K562 (cell line): ENCODE measurements around the gene CDK14. TPM values are rescaled to one million over a fixed set of nuclear protein-coding genes. Genes with fewer than 3 reads are reported as not detected.

Experiments
- ATAC-seq: fragments of 200-7000 bp; cut with Tn5 transposase; 3 replicates; pipeline ENCODE4 v1.9.1; 2020; ENCODE audit warnings: moderate library complexity
- BruUV-seq: library from RNA; stranded (reverse); fragments of 400-500 nt; replicated peaks from 2 replicates; lab custom pipeline; 2021; lab: Mats Ljungman, UMichigan
- CTCF ChIA-PET: fragments of 300-600 bp; formaldehyde crosslinking; extraction: SDS; loops from one replicate; lab custom pipeline; 2021; ENCODE audit warnings: low intra/inter-chr PET ratio; lab: Yijun Ruan, JAX
- POLR2A ChIA-PET: fragments of 300-600, 350-650 bp; sonication (Branson Sonifier 250); formaldehyde crosslinking; extraction: SDS; loops from one replicate; lab custom pipeline; 2021; ENCODE audit warnings: antibody characterized with exemption, inconsistent platforms; lab: Yijun Ruan, JAX
- DNase-seq, 4 experiments: peaks; one replicate each; pipeline versions ENCODE4 v3.0.0 to v3.0.0-alpha.2; 2011 to 2018; ENCODE audit warnings: low spot score in 3 of 4, mixed read lengths in 3 of 4; ENCODE audit errors: extremely low read depth in 1 of 4
- FAIRE-seq: peaks from 2 replicates; lab custom pipeline; 2011; peaks lifted over from hg19 to GRCh38; lab: Jason Lieb, UNC
- H2AFZ ChIP-seq: 2 replicates; pipeline ENCODE4 v1.6.0; 2011; ENCODE audit warnings: low read depth, low read length, control low read depth, inconsistent platforms
- H3K27ac ChIP-seq: fragments of 200-600 bp; 3 replicates; pipeline ENCODE4 v1.8.0; 2011; ENCODE audit warnings: low read depth, mild to moderate bottlenecking, control low read depth, inconsistent platforms, low read length, moderate library complexity, mixed read lengths; ENCODE audit errors: extremely low read depth
- H3K27me3 ChIP-seq, 2 experiments: fragments of 300-600 bp in 1 of 2; 2 replicates in 1 of 2; 3 replicates in 1 of 2; pipeline versions ENCODE4 v1.6.0 to v1.8.0; 2011; ENCODE audit warnings: inconsistent platforms in 2 of 2, low read length in 2 of 2, mild to moderate bottlenecking in 1 of 2, mixed read lengths in 1 of 2, moderate library complexity in 1 of 2; ENCODE audit not compliant: control insufficient read depth in 2 of 2, insufficient read depth in 2 of 2
- H3K36me3 ChIP-seq: fragments of 300-600 bp; 3 replicates; pipeline ENCODE4 v1.8.0; 2011; ENCODE audit warnings: mild to moderate bottlenecking, low read length, inconsistent platforms; ENCODE audit not compliant: control insufficient read depth, insufficient read depth
- H3K4me1 ChIP-seq, 2 experiments: fragments of 200-600 bp in 1 of 2; replicated peaks in 1 of 2; 2 replicates in 1 of 2; 3 replicates in 1 of 2; pipeline versions ENCODE4 v1.5.1 to v1.8.0; 2011; ENCODE audit warnings: inconsistent platforms in 2 of 2, low read length in 2 of 2, mild to moderate bottlenecking in 1 of 2, mixed read lengths in 1 of 2, moderate library complexity in 1 of 2; ENCODE audit not compliant: control insufficient read depth in 2 of 2, insufficient read depth in 2 of 2
- H3K4me2 ChIP-seq: 2 replicates; pipeline ENCODE4 v1.6.1; 2011; ENCODE audit warnings: low read length, control low read depth, inconsistent platforms, mixed read lengths; ENCODE audit not compliant: insufficient read depth
- H3K4me3 ChIP-seq: fragments of 200-600 bp; sonication (generic), shearing (Covaris generic); 2 replicates; pipeline ENCODE4 v1.5.1; 2016; ENCODE audit warnings: control low read depth, inconsistent platforms
- H3K79me2 ChIP-seq: fragments of 200-600 bp; 3 replicates; pipeline ENCODE4 v1.8.0; 2011; ENCODE audit warnings: low read length, inconsistent platforms; ENCODE audit not compliant: control insufficient read depth, insufficient read depth
- H3K9ac ChIP-seq, 2 experiments: 2 replicates each; pipeline versions ENCODE4 v1.6.0 to v1.6.1; 2011; ENCODE audit warnings: low read depth in 2 of 2, low read length in 2 of 2, control low read depth in 1 of 2, inconsistent platforms in 1 of 2, mild to moderate bottlenecking in 1 of 2, mixed read lengths in 1 of 2; ENCODE audit not compliant: insufficient read depth in 1 of 2
- H3K9me1 ChIP-seq: one replicate; pipeline ENCODE4 v1.6.0; 2011; ENCODE audit warnings: inconsistent platforms, mild to moderate bottlenecking, low read length, moderate library complexity; ENCODE audit not compliant: control insufficient read depth, insufficient read depth
- H3K9me3 ChIP-seq: replicated peaks from 2 replicates; pipeline ENCODE4 v1.5.1; 2011; ENCODE audit warnings: low read depth, low read length, inconsistent platforms; ENCODE audit not compliant: control insufficient read depth, insufficient read depth
- H4K20me1 ChIP-seq: replicated peaks from 2 replicates; pipeline ENCODE4 v1.6.1; 2011; ENCODE audit warnings: low read length, inconsistent platforms, mixed read lengths; ENCODE audit not compliant: control insufficient read depth, insufficient read depth
- ATF7 ChIP-seq: fragments of 450-650 bp; IDR thresholded peaks from 2 replicates; pipeline ENCODE4 v1.7.1; 2014; ENCODE audit warnings: mild to moderate bottlenecking, moderate library complexity
- E2F5 ChIP-seq: sonication (generic); formaldehyde crosslinking; IDR thresholded peaks from 2 replicates; pipeline ENCODE4 v1.8.0; 2022; ENCODE audit warnings: mild to moderate bottlenecking, missing genetic modification reagents
- HINFP ChIP-seq: fragments of 450-650 bp; conservative IDR thresholded peaks from 2 replicates; pipeline ENCODE4 v1.6.1; 2016; ENCODE audit warnings: missing genetic modification characterization, low read depth, mild to moderate bottlenecking, control low read depth, missing compliant biosample characterization
- HMGXB4 ChIP-seq: sonication (generic); formaldehyde crosslinking; IDR thresholded peaks from 2 replicates; pipeline ENCODE4 v1.8.1; 2023; ENCODE audit warnings: mild to moderate bottlenecking, missing genetic modification reagents
- MBD2 ChIP-seq: sonication (generic); IDR thresholded peaks from 2 replicates; pipeline ENCODE4 v1.6.1; 2016; ENCODE audit warnings: low read depth, borderline replicate concordance
- MEF2D ChIP-seq: conservative IDR thresholded peaks from 2 replicates; pipeline ENCODE4 v1.6.1; 2016; ENCODE audit warnings: low read depth, missing genetic modification characterization, missing compliant biosample characterization
- MLLT1 ChIP-seq, 2 experiments: fragments of 450-650 bp; IDR thresholded peaks; 2 replicates each; pipeline ENCODE4 v1.6.1; 2016
- NFIX ChIP-seq: fragments of 250-450 bp; sonication (Bioruptor Pico); IDR thresholded peaks from 2 replicates; pipeline ENCODE4 v1.4.0; 2020; ENCODE audit warnings: low read depth, mild to moderate bottlenecking, moderate library complexity
- RFX5 ChIP-seq: IDR thresholded peaks from 2 replicates; pipeline ENCODE4 v1.6.1; 2011; ENCODE audit warnings: low read depth, mild to moderate bottlenecking, improper control_type of control experiment, low read length
- SNRNP70 ChIP-seq: fragments of 200-400 bp; formaldehyde crosslinking; optimal IDR thresholded peaks from 2 replicates; pipeline ENCODE3; 2017; ENCODE audit warnings: low read depth, low read length
- TSHZ1 ChIP-seq: fragments of 250-450 bp; sonication (Bioruptor Pico); IDR thresholded peaks from 2 replicates; pipeline ENCODE4 v1.4.0; 2020; ENCODE audit warnings: mild to moderate bottlenecking, moderate library complexity
- WGBS: fragments of 100-300 bp; shearing (Covaris generic); methylation state at CpG from one replicate; pipeline ENCODE4 v1.1.6; 2016; ENCODE audit warnings: low coverage, mixed read lengths; ENCODE audit not compliant: insufficient coverage; ENCODE audit errors: missing lambda C conversion rate; 5-methylcytosine and 5-hydroxymethylcytosine counted together
- in situ Hi-C: fragments of 300-500 bp; cut with MboI; formaldehyde crosslinking; loops from 4 replicates; pipeline ENCODE4 v1.15.0; 2018; ENCODE audit warnings: inconsistent platforms, mixed read lengths
- intact Hi-C: fragments of 100-400 bp; cut with micrococcal nuclease; formaldehyde crosslinking; loops from 2 replicates; pipeline ENCODE4 v1.14.2; 2022
- polyA plus RNA-seq, 8 experiments: library from polyadenylated mRNA; depleted of rRNA in 4 of 8; stranded (reverse) in 5 of 8; unstranded in 3 of 8; fragments of >200 nt; fragmentation: Nextera tagmentation in 2 of 8; fragmentation: Illumina TruSeq in 1 of 8; extraction: Ambion mirVana in 2 of 8; extraction: Trizol in 1 of 8; gene quantifications; 2 replicates each; pipeline versions ENCODE4 v1.2.1 to v1.2.3, GENCODE V29; 2011 to 2014; ENCODE audit warnings: inconsistent platforms in 1 of 8, missing spikeins in 1 of 8
- total RNA-seq, 7 experiments: library from RNA; depleted of rRNA in 6 of 7; stranded (reverse); fragments of >200 nt in 6 of 7; fragmentation: Illumina TruSeq in 2 of 7; extraction: Trizol in 2 of 7; gene quantifications; 2 replicates each; pipeline versions ENCODE4 v1.2.1 to v1.2.3, GENCODE V29; 2011 to 2021; ENCODE audit warnings: low replicate concordance in 1 of 7

Gene CDK14
- total and polyA plus RNA-seq, 9 of the 15 experiments (the other 6 are each of a cell fraction or from before 2014, with no cell fraction given) = 0.03 to 0.91 (median 0.16) TPM

GRCh38 chr7:91165006-91165845 lies 569.1 kb downstream of the CDK14 start:
- no peaks in the 10 kb centered on the region; a peak in 1 of 5 replicates for H3K27me3 ChIP-seq
- H3K9me1 ChIP-seq = no peaks in the 10 kb centered on the region
- no peak for DNase-seq
- no peaks in the 10 kb centered on the region for H3K79me2 ChIP-seq
- intact Hi-C loops = no loop called here
- no peaks in the 10 kb centered on the region for H3K9me3 ChIP-seq
- no peak for ATAC-seq
- ChIA-PET CTCF (no interaction called here), POLR2A (interaction anchor here (0.6 kb wide), 1 partner anchor 388 kb away, joined by 3 read pairs; no protein-coding TSS in a partner anchor)
- no peak for FAIRE-seq
- no peak overlapping the region for H3K9ac ChIP-seq
- no peaks in the 10 kb centered on the region for H3K4me1 ChIP-seq
- H2AFZ ChIP-seq = no peak overlapping the region
- in situ Hi-C loops = no loop called here
- no TSS peak for BruUV-seq
- H4K20me1 ChIP-seq = no peaks in the 10 kb centered on the region
- no peak overlapping the region for H3K4me3 ChIP-seq
- H3K36me3 ChIP-seq = no peaks in the 10 kb centered on the region
- H3K27ac ChIP-seq = no peak overlapping the region
- WGBS = under 1% methylated on average over 9 of the region's 9 CpGs
- no peak overlapping the region for H3K4me2 ChIP-seq
- TF ChIP-seq NFIX (no peak), HINFP (tag) (no peak), SNRNP70 (no peak), MEF2D (tag) (no peak), MBD2 (no peak), ATF7 (no peak), HMGXB4 (CRISPR knock-in tag) (no peak), MLLT1 (IDR thresholded peaks at IDR 0.05) (no peak), RFX5 (no peak), E2F5 (CRISPR knock-in tag) (no peak), TSHZ1 (CRISPR knock-in tag) (no peak)
